Measurements from ENCODE around the gene KIF1B.

The KIF1B gene

DNA sequence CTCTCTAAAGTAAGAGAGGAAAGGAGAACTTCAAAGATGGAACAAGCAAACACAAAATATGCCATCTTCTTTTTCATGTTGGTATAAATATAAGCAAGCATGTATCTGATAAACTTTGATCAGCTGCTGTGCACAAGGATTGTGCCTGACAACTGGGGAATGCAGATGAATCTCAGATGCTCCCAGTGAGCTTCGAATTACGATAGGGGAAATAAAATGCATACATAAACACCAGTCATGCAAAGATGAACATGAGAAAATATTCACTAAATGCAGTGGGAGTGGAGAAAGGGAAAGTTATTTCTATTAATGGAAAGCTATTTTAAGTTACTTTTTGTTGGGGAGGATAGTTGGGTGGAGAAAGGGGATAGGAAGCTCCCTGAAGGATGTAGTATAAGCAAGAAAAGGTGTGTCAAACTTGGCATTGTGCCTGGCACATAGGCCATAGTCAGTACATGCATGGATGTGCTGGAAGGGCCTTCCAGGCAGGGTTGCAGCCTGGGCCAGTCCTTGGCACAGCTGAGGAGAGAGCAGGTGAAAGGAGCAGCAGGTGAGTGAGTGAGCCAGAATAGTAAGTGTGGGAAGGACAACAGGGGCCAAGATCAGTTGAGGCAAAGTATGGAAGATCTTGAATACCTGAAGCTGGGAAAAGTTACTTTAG is 130.7 kb downstream of the KIF1B start:
- TF ChIP-seq EZH2phosphoT487 (conservative IDR thresholded peaks at IDR 0.05; ENCODE audit: low read length), result no peak
- TF ChIP-seq CTCF (IDR thresholded peaks at IDR 0.05; ENCODE audit: insufficient read depth, low read length, poor library complexity, severe bottlenecking), result no peak
- Histone ChIP-seq H3K4me2 (ENCODE audit: low read depth, low read length, poor library complexity, severe bottlenecking) (no peak overlapping the region), H3K27ac (ENCODE audit: low read depth, low read length) (no peak overlapping the region), H3K79me2 (ENCODE audit: insufficient read depth, low read length) (no peaks in the 10 kb centered on the region), H2AFZ (ENCODE audit: low read depth, low read length, severe bottlenecking) (no peak overlapping the region), H3K9ac (ENCODE audit: low read length) (no peak overlapping the region), H3K9me2 (replicated peaks; ENCODE audit: insufficient read depth, low read length) (no peaks in the 10 kb centered on the region), H3F3A (ENCODE audit: insufficient read depth) (no peaks in the 10 kb centered on the region), H3K4me3 (ENCODE audit: insufficient read depth, low read length, poor library complexity, severe bottlenecking) (no peak overlapping the region), H4K20me1 (ENCODE audit: low read depth, low read length) (no peaks in the 10 kb centered on the region), H3K27me3 (ENCODE audit: low read length) (no peaks in the 10 kb centered on the region), H3K9me3 (ENCODE audit: insufficient read depth, low read length) (no peaks in the 10 kb centered on the region), H3K36me3 (ENCODE audit: low read length) (no peaks in the 10 kb centered on the region)

- H3K36me3 ChIP-seq (ENCODE audit: low read length), result no peaks in the 10 kb centered on the region
- no peaks in the 10 kb centered on the region for H3K9me2 ChIP-seq (replicated peaks; ENCODE audit: insufficient read depth, low read length)
- no peak overlapping the region for H2AFZ ChIP-seq (ENCODE audit: low read depth, low read length, severe bottlenecking)
- no peaks in the 10 kb centered on the region for H3K9me3 ChIP-seq (ENCODE audit: insufficient read depth, low read length)
- no peak overlapping the region for H3K4me2 ChIP-seq (ENCODE audit: low read depth, low read length, poor library complexity, severe bottlenecking)
- no peaks in the 10 kb centered on the region for H3K79me2 ChIP-seq (ENCODE audit: insufficient read depth, low read length)
- H3F3A ChIP-seq (ENCODE audit: insufficient read depth), result no peaks in the 10 kb centered on the region
- H3K27me3 ChIP-seq (ENCODE audit: low read length), result no peaks in the 10 kb centered on the region
- TF ChIP-seq EZH2phosphoT487 (conservative IDR thresholded peaks at IDR 0.05; ENCODE audit: low read length) (no peak), CTCF (IDR thresholded peaks at IDR 0.05; ENCODE audit: insufficient read depth, low read length, poor library complexity, severe bottlenecking) (no peak)
- H4K20me1 ChIP-seq (ENCODE audit: low read depth, low read length), result no peaks in the 10 kb centered on the region
- H3K27ac ChIP-seq (ENCODE audit: low read depth, low read length), result no peak overlapping the region
- H3K9ac ChIP-seq (ENCODE audit: low read length), result no peak overlapping the region
- no peak overlapping the region for H3K4me3 ChIP-seq (ENCODE audit: insufficient read depth, low read length, poor library complexity, severe bottlenecking)
Observed at GRCh38 chr1:10347109-10347508, 136.7 kb downstream of the KIF1B start.

DNA sequence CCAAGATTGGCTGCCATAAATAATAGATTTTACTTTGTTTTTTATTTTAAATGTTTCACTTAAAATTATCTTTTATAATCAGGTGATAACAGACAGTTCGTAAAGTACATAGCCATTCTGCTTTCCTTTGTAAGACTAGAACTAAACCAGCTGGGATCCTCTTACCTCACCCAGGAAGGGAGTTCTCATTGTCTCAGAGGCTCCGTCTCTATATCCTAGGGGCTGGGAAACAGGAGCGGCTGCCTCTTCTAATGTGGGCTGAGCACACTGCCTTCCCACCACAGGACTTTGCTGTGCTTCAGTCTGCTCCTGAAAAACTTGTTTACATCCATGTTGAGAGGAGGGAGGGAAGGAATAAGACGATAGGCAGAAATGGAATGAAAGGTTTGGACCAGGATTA is 142.9 kb downstream of the KIF1B start:
- H3K36me3 ChIP-seq (ENCODE audit: low read length), result no peaks in the 10 kb centered on the region
- H3K9me2 ChIP-seq (replicated peaks; ENCODE audit: insufficient read depth, low read length), result no peaks in the 10 kb centered on the region
- H3K9me3 ChIP-seq (ENCODE audit: insufficient read depth, low read length), result no peaks in the 10 kb centered on the region
- H3K4me3 ChIP-seq (ENCODE audit: insufficient read depth, low read length, poor library complexity, severe bottlenecking), result no peak overlapping the region
- H3K9ac ChIP-seq (ENCODE audit: low read length), result no peak overlapping the region
- H3K4me2 ChIP-seq (ENCODE audit: low read depth, low read length, poor library complexity, severe bottlenecking), result no peak overlapping the region
- H2AFZ ChIP-seq (ENCODE audit: low read depth, low read length, severe bottlenecking), result no peak overlapping the region
- no peaks in the 10 kb centered on the region for H3K79me2 ChIP-seq (ENCODE audit: insufficient read depth, low read length)
- no peaks in the 10 kb centered on the region for H4K20me1 ChIP-seq (ENCODE audit: low read depth, low read length)
- no peak overlapping the region for H3K27ac ChIP-seq (ENCODE audit: low read depth, low read length)
- no peaks in the 10 kb centered on the region for H3F3A ChIP-seq (ENCODE audit: insufficient read depth)
- H3K27me3 ChIP-seq (ENCODE audit: low read length), result no peaks in the 10 kb centered on the region
- TF ChIP-seq CTCF (IDR thresholded peaks at IDR 0.05; ENCODE audit: insufficient read depth, low read length, poor library complexity, severe bottlenecking) (no peak), EZH2phosphoT487 (conservative IDR thresholded peaks at IDR 0.05; ENCODE audit: low read length) (no peak)
